Right lobe of liver (tissue), 4 donors: ENCODE results near the gene MYRFL.

Experiments used
- POLR2A ChIP-seq: fragments of 450-650 bp; IDR thresholded peaks from one replicate; pipeline ENCODE4 v1.6.1; 2017; ENCODE audit warnings: antibody characterized with exemption, mild to moderate bottlenecking
- TF ChIP-seq, protein P1 (sequence below), 4 donors: fragments of 200-600 bp in 3 of 4; fragments of 450-650 bp in 1 of 4; IDR thresholded peaks; one replicate each; pipeline versions ENCODE4 v1.5.1 to v1.8.0; 2016 to 2022; ENCODE audit warnings: antibody characterized with exemption in 4 of 4, mild to moderate bottlenecking in 2 of 4
- donor health status: DM: no; HTN: no; CAD: no.
- donor health status: DM: no; HTN: no; CAD: no.
- donor health status: DM: no; HTN: yes; CAD: no.

DNA sequence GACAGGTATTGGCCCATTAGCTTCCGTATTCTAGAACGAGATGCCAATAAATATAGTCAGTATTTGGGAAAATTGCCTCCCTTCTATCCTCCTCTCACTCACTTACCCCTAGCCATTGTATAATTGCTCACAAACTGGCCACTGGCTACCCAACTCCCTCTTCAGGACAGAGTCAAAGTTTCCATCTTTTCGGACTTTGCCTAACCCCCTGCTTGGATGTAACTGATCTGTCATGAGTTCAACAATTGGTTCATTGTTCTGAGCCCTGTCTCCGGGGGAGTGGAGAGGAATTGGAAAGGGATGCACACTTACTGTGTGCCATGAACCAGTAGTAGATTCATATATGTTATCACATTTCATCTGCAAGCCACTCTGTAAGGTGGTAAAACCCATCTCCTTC, 12.2 kb downstream of the MYRFL start:
- TF ChIP-seq, protein P1, sequence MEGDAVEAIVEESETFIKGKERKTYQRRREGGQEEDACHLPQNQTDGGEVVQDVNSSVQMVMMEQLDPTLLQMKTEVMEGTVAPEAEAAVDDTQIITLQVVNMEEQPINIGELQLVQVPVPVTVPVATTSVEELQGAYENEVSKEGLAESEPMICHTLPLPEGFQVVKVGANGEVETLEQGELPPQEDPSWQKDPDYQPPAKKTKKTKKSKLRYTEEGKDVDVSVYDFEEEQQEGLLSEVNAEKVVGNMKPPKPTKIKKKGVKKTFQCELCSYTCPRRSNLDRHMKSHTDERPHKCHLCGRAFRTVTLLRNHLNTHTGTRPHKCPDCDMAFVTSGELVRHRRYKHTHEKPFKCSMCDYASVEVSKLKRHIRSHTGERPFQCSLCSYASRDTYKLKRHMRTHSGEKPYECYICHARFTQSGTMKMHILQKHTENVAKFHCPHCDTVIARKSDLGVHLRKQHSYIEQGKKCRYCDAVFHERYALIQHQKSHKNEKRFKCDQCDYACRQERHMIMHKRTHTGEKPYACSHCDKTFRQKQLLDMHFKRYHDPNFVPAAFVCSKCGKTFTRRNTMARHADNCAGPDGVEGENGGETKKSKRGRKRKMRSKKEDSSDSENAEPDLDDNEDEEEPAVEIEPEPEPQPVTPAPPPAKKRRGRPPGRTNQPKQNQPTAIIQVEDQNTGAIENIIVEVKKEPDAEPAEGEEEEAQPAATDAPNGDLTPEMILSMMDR (IDR thresholded peaks at IDR 0.05): no peak
- TF ChIP-seq POLR2A: no peak
